GM10266 (cell line): ENCODE data around the gene TRAPPC11.

ENCODE experiments used
- DNase-seq: peaks from one replicate; pipeline ENCODE4 v3.0.0; 2012; ENCODE audit errors: extremely low spot score
- TF ChIP-seq, protein P1 (sequence below): IDR thresholded peaks from 2 replicates; pipeline ENCODE4 v1.5.1; 2012; ENCODE audit warnings: mild to moderate bottlenecking, low read depth; ENCODE audit not compliant: control insufficient read depth, insufficient read depth; ENCODE audit errors: missing control alignments

TRAPPC11 gene

DNA sequence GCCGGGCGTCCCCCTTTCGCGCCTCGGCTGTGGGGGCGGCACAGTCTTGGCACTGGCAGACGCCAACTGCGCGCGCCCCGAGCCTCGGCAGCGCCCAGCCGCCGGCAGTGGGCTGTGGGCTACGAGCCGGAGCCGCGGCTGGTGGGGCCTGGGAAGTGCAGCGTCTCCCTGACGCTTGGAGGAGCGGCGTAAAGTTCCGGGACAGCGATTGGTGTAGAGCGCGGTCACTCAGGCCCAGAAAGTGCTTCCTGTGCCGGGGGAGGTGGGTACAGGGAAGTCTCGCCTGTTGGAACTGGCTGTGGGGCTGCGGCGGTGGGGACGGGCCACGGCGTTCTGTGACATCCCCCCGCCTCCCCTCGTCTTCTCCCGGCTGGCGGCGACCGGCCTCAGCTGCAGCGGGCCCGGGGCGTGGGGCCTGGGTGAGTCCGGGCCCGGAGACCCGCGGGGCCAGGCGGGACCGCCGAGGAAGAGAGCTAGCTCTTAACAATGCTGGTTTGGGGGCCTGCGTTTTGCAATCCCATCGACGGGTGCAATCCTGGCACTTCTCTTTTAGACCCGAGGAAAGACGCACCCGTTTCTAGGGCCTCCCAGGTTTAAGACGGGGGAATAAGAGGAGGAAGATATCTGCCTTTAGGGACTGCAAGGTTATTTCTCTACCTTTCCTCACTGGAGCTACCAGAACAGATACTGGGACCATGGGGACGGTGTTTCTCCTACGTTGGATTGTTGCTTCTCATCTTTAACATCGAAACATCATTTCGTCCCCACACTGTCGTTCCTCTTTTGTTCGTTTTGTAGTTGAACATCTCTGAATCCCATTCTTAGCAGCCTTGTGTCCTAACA lies at the start of gene TRAPPC11, which contains the start of gene RWDD4:
Gene TRAPPC11, plus strand, starts transcription at position 265 of the 843 bp plus-strand sequence. CDS start 4,575 bp downstream, outside the sequence.
Gene RWDD4, minus strand, starts transcription at position 157 of the 843 bp plus-strand sequence. CDS start 233 bp downstream, outside the sequence.
- peak; percentile 99 for DNase-seq
- TF ChIP-seq, protein P1, sequence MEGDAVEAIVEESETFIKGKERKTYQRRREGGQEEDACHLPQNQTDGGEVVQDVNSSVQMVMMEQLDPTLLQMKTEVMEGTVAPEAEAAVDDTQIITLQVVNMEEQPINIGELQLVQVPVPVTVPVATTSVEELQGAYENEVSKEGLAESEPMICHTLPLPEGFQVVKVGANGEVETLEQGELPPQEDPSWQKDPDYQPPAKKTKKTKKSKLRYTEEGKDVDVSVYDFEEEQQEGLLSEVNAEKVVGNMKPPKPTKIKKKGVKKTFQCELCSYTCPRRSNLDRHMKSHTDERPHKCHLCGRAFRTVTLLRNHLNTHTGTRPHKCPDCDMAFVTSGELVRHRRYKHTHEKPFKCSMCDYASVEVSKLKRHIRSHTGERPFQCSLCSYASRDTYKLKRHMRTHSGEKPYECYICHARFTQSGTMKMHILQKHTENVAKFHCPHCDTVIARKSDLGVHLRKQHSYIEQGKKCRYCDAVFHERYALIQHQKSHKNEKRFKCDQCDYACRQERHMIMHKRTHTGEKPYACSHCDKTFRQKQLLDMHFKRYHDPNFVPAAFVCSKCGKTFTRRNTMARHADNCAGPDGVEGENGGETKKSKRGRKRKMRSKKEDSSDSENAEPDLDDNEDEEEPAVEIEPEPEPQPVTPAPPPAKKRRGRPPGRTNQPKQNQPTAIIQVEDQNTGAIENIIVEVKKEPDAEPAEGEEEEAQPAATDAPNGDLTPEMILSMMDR = no peak

DNA sequence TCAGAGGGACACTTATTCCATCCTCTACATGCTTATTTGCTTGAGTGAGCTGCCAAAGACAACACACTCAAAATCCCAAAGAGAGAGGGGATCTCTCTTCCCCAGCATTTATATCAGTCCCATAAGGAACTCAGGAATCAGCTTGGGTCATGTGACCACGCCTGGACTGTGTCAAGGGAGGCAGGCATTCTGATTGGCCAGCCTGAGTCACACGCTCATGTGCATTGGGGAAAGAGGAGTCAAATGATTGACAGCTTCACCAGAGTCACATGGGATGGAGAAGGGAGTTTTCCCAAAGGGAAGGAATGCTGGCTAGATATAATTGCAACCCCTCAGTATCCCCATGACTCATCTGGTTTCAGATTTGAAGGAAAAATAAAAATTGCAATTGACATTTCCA lies 49.1 kb upstream of the TRAPPC11 start:
- DNase-seq = no peak
- TF ChIP-seq, protein P1 = no peak

DNA sequence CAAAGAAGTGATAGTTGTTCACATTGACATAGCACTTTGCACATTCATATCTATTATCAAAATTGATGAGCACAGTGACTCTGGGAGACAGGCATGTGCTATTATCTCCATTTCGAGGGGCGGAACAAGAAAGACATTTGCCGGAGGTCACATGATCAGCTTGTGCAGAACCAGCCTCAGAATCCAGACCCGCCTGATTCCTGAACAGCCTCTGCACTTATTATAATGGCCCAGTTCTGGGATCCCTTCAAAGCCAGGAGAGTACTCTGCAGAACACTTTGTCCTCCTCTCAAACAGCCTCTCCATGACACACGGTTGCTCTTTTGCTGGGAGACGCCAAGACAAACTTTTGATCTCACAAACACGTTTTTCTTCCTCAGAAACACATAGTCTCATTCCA lies 48.5 kb upstream of the TRAPPC11 start:
- no peak for DNase-seq
- TF ChIP-seq, protein P1 = no peak

DNA sequence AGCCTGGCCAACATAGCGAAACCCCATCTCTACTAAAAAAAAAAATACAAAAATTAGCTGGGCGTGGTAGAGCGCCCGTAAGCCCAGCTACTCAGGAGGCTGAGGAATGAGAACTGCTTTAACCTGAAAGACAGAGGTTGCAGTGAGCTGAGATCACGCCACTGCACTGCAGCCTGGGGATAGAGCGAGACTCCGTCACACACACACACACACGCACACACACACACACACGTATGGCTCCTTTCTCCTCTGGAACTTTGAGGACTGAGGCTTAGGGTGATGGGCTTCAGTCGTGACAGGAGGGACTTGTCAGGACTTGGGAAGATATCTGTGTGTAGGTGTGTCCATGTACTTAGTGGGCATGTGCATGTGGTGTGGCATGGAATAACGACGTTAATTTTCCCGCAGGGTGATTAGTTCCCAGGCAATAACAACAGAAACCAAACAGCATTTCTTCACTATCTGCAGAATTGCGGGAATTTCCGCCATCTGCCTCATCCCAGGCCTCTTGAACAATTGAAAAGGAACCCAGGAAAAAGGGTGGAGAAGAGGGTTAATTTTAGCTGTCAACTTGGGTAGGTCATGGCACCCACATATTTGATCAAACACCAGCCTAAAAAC lies 47.8 kb upstream of the TRAPPC11 start:
- TF ChIP-seq, protein P1 = no peak

DNA sequence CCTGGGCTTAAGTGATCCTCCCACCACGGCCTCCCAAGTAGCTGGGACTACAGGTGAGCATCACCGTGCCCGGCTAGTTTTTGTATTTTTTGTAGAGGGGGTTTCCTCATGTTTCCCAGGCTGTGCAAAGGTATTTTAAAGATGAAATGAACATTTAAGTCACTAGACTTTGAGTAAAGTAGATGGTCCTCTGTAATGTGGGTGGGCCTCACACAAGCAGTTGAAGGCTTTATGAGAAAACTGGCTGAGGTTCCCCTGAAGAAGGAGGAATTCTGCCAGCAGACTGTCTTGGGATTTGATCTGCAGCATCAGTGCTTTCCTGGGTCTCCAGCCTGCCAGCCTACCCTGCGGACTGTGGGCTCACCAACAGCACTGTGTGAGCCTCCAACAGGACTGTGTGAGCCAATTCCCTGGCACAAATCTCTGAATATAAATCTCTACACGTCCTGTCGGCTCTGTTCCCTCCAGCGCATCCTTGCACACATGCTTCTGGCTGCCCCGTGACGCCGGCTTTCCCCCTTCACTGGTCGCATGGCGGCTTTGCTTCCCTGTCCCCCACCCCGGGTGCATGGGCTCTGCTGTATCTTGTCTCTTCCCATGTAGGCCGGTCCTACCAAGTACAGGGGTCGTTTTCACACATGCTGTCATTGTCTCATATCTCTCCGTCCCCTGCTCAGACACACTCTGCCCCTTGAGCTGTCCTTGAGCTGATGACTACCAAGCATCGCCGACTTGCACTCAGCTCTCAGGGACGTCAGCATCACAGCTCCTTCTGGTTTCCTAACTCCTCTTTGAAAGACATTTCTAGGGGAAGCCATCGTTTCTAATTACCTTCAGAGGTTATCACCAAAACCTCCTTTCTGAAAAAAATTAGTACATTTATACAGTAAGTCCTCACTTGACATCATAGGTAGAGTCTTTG lies 46.5 kb upstream of the TRAPPC11 start:
- no peak for DNase-seq
- TF ChIP-seq, protein P1 = no peak

More for the DNA sequence above, 47.8 kb upstream of the TRAPPC11 start:
- DNase-seq = no peak

DNA sequence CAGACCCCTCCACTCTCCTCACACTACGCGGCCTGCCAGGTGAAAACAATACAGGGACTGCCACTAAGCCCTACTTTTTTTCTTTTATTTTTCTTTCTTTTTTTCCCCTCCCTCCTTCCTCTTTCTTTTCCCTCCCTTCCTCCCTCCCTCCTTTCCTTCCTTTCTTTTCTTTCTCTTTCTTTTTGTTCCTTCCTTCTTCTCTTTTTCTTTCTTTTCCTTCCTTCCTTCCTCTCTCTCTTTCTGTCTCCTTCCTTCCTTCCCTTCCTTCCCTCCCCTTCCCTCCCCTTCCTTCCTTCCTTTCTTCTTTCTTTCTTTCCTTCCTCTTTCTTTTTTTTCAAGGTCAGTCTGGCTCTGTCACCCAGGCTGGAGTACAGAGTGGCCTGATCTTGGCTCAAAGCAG lies 42.0 kb upstream of the TRAPPC11 start:
- no peak for DNase-seq
- TF ChIP-seq, protein P1 = no peak
